Retina (tissue), 1 donor: ENCODE results near the gene BTBD9.

Source experiments
- DNase-seq: peaks from one replicate; pipeline ENCODE4 v3.0.0-alpha.2; 2016

Gene BTBD9

DNA sequence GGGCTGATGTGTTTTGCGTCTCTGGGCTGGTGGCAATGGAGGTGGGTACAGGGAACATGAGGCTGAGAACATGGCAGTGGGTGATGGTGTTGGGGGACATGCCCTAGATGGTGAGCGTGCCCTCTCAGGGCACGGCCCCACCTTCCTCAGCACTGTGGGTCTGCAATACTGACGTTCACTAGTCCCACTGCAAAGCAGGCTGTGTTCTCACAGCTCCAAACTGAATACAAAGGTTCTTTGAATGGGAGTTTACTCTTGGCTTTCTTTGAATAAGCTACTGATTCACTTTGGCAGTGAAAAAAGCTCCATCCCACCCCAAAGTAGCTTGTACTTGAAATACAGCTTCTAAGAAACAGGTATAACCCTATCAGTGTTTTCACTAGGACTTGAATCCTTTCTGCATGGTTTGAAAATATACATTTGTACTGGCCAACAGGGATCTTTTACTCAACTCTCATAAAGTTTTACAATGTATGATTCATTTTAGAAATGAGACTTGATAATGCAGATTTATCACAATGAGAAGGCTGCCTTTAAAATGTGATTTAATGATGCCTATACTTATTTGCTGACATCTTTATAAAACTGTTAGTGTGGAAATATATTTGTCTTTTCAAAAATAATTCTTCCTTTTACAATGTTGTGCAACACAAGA lies 419.5 kb downstream of the BTBD9 start:
- DNase-seq: no peak

DNA sequence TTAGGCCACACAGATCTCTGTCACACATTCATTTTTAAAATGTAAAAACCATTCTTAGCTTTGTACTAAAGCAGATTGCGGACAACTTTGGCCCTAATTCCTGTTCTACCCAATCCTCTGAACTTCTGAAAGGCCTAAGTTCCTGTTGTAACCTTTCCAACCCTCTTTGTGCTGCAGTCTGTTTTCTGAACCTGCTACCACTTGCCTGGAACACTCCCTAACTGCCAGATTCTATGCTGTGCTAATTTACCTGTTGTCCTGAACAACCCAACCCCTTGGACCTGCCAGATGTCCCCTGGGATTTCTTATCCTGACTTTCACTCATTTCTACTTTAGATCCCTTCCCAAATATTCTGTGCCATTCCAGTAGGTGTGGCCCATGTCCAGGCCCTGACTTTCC lies 421.5 kb downstream of the BTBD9 start:
- DNase-seq: no peak

DNA sequence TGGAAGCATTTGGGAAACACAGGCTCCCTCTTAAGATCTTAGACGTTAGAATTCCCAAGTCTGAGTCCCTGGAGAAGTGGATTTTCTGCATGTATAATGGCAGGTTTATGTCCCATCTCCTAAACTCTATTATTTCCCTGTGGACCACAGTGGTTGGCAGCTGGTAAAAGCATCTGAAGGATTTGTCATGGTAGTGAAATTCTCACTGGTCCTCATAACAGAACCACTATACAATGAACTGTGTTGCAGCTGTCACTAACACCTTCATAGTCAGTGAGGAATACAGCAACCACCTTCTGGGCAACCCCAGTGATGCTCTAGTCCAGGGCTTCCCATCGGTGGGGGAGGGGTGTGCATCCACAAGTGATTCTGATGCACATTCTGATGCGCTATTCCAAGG lies 423.3 kb downstream of the BTBD9 start:
- peak; percentile 12 for DNase-seq

DNA sequence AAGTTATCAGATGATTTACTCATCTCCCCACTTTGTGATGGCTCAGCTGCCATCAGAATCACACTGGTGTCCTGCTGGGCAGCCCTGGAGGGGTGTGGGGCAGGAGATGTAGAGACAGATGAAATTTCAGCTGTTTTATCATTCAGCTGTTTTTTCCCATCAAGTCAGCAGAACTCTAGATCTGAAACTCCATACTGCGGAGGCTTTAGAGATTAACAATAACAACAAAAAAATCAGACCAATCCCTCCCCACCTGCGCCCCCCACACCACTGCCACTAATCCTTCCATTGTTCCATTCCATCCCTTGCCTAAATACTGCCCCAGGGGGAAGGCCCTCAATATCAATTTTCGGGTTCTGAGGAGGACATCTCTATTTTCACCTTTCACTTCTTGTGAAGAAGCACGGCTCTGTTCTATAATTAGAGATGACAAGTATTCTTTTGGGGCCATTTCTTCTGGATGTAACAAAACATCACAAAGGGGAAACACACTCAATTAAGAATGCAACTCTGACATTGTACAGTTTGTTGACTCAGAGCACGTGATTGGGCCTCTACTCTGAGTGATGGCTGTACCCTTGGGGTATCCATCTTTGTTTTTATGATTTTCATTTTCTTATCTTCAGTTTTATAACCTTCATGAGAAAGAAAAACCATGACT lies 423.9 kb downstream of the BTBD9 start:
- peak; percentile 81 for DNase-seq

DNA sequence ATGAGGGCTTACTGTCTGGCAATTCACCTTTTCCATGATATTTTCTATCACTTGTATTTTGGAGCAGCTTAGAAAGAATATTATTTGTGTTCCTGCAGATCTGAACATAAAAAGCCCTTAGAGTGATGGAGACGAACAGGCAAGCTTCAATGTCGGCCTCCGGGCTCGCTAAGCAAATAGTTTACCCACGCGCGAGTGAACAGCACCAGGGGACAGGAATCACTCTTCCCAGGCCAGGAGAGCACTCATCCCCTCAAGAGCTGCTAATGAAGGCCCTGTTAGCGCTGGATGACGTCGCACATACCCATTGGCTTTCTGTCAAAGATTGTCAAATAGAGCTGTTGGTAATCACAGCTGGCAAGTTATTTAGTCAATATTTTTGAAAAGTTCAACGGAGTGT lies 424.5 kb downstream of the BTBD9 start:
- DNase-seq: no peak

DNA sequence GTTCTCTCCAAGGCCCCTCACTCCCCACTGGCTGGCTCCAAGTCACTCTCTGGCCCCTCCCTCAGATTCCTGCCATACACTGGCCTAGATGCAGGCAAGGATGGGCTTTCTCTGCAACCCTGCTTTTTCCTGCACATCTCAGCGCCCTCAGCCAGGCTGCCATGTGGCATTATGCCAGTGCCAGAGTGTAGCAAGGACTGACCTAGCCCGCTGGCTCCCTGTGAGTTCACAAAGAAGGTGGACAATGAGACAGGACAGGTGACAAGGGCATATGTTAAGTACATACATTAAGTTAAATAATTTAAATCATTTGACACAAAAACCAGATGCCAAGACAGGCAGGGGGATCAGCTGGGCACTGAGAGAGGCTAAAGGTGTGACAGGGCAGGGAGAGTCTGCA lies 425.6 kb downstream of the BTBD9 start:
- no peak for DNase-seq

DNA sequence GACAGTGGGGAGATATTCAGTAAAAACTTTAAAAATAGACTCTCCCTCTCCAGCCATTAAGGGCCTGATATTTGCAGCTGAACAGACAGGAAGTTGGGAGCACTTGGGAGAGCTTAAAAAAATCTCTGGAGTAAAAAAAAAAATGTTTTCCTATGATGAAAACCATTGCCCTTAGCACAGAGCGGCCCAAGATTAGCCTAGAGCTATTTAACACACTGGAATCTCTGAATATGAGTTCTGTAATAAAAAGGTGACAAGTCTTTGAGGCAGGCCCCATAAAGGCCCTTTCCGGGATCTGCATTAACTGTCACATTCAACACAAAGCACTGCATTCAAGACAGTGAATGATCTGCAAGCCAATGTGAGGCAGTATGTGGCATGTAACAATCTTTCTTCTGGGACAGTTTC lies 426.5 kb downstream of the BTBD9 start:
- no peak for DNase-seq

DNA sequence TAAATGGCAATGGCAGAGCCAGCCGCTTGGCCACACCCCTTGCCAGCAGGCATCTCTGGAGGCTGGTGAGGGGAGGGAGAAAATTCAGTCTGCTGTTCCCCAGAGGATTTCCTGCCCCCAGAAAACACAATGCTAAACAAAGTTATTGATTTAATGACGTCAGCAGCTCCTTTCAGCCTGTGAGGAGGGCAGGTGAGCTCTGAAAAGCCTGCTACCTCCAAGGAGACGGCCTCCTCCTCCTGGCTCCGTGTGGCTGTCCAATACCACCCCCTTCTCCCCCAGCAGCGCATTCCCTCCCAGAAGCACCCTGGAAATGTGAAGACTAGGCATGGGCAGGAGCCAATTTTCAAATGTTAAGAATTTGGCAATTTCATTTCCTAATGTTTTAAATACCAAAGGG lies 427.1 kb downstream of the BTBD9 start:
- DNase-seq: peak; percentile 46

DNA sequence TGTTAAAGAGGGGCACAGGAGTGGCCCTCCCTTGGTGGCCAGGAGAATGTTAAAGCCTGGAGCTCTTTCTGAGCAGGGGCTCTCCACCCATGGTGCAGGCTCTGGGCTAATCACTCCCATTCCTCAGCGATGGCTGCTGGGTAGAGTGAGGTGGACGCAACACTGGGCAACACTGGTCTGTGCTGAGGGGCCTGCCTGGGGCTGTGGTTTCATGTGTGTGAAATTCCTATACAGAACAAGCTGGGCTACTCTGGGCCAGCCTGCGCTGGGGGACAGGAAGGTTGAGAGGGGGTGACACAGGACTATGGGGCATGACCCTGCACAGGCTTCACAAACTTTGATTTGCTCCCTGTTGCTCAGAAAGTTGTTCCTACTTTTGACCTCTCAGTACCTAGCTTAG lies 427.6 kb downstream of the BTBD9 start:
- DNase-seq: no peak

DNA sequence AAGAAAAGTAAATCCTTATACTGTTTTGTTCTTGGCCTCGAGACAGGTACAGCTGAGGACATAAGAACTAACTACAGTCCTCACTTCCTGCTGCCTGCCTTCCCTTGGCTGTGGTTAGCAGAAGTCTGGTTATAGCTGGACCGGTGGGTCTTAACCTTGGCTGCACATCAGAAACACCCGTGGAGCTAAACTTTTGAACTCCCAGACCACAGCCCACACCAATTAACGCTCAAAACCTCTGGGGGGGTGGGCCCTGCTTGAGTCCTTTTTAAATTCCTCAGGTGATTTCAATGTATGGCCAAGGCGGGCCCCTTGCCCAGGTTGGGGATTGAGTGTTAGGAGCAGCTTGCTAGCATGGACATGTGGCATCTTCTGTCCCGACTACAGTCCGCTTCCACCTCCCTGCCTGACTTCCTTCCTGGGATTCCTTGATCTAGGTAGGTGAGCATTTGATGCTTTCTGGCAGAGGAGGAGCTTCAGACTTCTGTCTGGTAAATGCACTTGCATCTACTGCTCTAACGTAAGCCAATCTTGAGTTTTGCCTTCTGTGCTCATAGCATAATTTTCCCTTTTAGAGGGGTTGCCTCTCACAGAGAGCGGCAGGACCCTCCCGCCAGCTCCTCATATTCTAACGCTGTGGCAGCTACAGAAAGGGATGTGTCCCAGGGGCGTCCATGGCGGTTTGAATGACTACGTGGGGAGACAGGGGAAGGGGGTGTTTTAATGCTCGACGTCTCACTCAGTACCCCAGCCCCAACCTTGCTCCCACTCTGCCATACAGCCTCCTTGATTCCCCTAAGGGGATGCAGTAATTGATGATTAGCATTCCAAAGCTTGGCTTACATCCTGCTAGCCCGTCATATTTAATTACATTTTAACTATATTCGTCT lies 430.1 kb downstream of the BTBD9 start:
- no peak for DNase-seq

DNA sequence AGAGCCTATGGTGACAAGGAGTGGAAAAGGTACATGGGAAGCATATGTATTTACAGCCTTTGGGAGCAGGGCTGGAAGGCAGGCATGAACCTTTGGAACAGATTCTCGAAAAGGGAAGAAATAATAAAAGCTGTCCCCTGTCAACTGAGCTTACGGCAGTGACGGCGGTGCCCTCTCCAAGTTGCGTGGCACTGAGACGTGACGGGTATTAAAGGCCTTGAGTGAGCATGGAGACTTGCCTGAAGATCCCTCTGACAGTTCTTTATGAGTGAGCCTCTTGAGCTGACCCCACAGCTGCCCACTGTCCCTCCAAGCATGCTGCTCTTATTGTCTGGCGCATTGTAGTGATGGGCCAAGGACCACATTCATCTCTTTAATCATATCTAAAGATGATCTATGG lies 431.7 kb downstream of the BTBD9 start:
- DNase-seq: no peak

DNA sequence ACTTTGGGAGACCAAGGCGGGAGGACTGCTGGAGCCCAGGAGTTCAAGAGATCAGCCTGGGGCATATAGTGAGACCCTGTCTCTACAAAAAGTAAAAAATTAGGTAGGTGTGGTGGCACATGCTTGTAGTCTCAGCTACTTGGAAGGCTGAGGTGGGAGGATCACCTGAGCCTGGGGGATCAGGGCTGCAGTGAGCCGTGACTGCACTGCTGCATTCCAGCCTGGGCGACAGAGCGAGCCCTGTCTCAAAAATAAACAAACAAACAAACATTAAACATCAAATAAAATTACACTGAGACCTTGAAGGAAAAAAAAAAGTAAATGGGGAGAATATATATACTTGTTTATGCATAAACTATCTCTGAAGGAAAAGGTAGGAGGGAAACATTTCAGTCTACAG lies 432.4 kb downstream of the BTBD9 start:
- DNase-seq: no peak

DNA sequence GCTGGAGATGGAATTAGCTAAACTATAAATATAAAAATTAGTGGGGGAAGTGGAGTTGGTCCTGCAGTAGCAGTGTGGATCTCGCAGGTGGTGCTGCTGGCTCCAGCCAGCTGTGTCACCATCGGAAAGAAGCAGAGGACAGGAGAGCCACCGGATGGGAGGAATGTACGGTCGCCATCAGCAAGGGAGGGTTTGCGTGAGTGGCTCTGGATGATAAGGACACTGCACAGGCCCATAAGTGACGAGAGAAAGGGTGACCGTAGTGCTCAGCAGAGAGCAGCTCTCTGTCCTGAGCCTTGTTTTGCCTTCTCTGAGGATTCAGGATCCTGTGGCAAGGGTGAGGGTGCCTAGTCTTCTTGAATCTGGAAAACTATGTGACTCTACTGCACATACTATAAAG lies 441.5 kb downstream of the BTBD9 start:
- no peak for DNase-seq

DNA sequence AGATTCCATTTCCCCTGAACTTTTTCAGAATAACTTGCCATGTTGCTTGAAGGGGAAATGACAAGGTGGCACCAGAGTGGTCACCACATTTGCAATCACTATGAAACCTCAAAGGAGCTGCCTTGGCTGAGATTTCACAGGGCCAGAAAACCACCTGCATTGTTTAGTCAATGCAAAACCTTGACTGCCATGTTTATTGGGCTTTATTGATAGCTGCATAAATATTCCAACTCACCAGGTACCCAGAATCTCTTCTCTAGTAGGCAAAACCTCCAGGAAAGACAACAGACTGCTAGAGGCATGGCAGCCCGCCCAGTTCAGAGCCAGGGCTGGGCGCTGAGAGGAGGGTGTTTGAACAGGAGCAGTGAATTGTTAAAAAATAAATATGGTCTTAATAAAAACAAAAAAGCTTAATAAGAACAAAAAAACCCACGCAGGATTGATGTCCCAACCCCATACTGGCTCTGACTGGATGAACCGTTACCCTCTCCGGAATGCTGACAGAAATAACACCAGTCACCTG lies 444.6 kb downstream of the BTBD9 start:
- no peak for DNase-seq

DNA sequence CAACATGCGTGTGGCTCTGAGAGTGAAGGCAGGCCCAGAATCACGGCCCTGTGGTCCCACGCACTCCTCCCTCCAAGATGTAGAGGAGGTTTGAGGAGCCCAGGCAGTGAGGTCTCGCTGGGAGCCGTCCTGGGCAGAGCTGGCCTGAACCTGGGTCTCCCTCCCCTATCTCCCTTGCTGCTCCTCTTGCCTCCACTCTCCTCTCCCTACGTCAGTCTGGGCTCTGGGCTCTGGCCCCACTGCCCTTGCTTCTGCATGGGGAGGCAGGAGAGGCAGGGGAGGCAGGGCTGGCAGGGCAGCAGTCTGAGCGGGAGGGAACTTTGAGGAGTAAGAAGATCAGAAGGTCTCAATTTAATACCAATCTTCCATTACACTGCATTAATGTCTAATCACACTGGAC lies 445.1 kb downstream of the BTBD9 start:
- no peak for DNase-seq

DNA sequence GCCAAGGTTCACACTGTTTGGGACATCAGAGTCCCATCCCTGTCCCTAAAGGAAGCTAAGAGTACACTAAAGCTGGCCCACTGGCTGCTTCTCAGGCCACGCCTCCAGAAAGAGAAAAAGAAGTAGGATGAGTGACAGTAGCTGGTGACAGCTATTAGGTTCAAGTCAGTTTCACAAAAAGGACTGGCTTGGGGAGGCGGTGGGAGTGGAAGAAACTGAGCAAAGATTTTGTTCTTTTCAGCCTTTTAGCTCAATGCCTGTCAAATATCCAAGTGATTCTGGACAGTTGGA lies 445.5 kb downstream of the BTBD9 start:
- DNase-seq: no peak

DNA sequence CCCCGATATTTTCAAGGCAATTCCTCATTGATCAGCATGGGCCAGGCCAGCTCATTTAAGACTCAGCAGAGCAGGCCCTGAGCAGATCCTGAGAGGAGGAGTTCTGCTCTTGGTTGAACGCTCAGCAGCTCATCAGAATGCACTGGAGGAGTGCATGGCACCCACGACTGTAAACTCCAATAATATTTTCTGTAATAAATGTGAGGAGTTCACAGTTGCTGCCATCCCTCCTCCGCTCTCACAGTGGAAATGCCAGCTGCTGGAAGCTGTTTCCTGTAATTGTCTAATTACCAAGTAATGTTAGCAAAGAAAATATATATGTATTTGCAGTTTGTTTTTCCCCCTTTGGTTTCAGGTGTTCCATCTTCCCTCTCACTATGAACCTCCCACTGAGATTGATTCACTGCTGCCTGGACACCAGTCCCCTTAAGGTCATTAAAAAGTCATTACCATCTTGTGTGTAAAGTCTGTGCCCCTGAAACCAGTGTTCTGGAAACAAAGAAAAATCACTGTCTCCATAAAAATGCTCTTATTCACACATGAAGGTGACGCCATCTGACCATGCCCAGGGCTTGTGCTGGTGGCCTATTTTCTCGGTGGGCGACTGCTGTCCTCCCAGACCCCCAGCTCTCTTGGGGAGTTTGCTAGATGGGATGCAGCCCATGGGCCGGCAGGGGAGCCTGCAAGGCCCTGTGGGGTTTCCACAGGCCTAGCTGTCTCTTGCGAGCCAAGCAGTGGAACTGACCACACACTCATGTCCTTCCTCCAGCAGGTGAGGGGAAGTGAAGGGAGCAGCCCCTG lies 446.0 kb downstream of the BTBD9 start:
- no peak for DNase-seq

DNA sequence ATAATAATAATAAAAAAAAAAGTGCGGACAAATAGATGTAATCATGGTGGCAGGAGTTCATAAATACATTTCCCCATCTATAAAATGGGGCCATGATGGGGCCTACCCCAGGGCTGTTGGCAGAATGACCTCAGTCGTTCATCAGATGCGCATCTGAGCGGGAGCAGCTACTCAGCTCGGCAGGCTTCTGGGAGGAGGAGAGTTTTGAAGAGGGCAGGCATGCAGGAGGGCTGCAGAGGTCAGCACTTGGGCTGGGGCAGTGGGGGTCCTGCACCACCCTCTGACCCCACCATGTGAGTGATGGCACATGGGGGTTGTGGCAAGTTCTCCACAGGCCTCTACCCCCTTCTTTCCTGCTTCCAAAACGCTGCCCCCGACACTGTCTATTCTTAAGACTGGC lies 446.7 kb downstream of the BTBD9 start:
- DNase-seq: no peak

DNA sequence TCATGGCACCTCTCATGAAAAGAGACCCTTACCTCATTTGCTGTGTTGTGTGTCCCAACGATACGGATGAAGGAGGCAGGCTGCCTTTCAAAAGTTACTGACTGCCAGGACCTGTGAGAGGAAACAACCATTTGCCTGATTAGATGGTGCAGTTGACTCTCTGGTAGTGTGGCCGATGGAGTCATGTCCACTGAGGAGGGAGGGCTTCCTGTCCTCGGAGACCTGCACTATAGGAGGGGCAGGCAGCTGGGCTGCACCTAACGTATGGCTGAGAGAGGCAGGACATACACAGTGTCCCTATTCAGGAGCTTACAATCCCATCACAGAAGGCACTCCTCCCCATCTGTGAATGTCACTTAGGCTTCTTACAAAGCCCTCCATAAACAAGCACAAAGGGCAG lies 447.2 kb downstream of the BTBD9 start:
- DNase-seq: no peak

DNA sequence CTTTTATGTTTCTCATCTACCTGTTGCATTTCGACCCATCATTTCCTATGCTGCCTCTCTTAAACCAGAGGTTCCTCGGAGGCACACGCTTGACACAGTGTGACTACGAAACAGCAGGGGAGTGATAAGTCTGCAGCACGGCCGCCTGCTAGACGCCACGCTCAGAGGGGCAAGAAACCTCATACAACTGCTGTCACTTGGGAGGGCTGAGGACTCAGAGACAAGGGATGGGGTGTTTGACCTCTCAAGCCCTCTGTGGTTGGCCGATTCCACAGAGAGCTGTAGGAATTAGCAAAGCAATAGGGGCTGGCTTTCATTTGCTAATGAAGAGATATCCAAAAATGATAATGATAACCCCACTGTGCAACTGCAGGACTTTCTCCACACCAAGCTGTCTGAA lies 447.7 kb downstream of the BTBD9 start:
- no peak for DNase-seq

DNA sequence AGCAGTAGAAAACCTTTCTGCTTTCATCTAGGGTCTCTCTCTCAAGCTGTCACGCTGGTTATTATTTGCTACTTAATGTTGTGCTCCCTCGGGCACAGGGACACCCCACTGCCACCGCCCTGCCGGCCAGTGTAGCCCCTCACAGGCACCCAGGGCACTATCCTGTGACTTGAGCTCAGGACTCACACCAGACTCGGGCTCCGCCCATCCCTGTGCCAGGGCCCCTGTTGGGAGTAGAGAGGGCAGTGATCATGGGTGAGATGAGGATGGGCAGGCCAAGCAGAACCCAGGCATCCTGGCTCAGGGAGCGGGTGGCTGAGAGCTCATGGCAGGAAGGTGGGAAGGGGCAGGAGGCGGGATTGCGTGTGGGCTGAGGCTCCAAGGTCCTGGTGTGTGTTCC lies 448.3 kb downstream of the BTBD9 start:
- no peak for DNase-seq

DNA sequence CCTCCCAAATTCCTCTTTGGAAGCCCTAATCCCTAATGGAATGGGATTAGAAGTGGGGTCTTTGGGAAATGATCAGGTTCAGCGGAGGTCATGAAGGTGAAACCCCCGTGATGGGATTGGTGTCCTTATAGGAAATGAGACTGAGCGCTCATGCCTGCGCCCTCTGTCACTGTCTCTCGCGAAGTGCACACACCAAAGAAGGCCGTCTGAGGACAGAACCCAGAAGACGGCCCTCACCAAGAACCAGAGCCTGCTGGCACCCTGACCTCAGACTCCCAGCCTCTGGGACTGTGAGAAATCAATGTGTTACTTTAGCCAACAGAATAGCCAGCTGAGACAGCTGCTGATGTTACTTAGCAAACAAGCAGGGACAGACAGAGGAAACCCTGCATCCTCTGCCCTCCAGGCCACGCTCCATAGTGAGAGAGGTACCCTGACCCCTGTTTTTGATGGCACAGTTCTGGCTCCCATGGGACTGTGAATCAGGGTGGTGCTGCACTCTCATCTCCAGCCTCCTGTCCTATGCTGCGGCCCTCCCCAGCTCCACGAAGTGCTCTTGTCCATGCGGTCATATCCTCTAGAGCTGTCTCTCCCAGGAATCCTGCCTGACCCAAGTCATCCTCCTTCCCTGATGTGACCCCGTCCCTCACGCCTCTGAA lies 450.9 kb downstream of the BTBD9 start:
- no peak for DNase-seq
